ENCODE data around the gene ARFGEF2. TPM values are rescaled to one million over a fixed set of nuclear protein-coding genes. Genes with fewer than 3 reads are reported as not detected.

Gene ARFGEF2
- total RNA-seq, 1 donor from 2014 or later = 16.6 TPM

GRCh38 chr20:48923149-48923718 lies 1.7 kb downstream of the ARFGEF2 start:
- H4K20me1 ChIP-seq (ENCODE audit: low read depth) = no peaks in the 10 kb centered on the region
- H3K4me1 ChIP-seq = peaks cover 9% of the 10 kb centered on the region
- TF ChIP-seq EZH2 (IDR thresholded peaks at IDR 0.05) (no peak), EZH2phosphoT487 (IDR thresholded peaks at IDR 0.05) (no peak), CTCF (IDR thresholded peaks at IDR 0.05) (no peak)
- H3K36me3 Mint-ChIP-seq = peaks cover 2% of the 10 kb centered on the region
- H3K4me3 ChIP-seq = peak overlapping the region; percentile 70
- peak overlapping the region; percentile 69 for H3K4me3 Mint-ChIP-seq
- H3K4me2 ChIP-seq = peak overlapping the region; percentile 84
- no peak for DNase-seq (ENCODE audit: low spot score)
- no peaks in the 10 kb centered on the region for H3K9me3 ChIP-seq (ENCODE audit: low read depth)
- no peaks in the 10 kb centered on the region for H3K27me3 ChIP-seq
- peaks cover 30% of the 10 kb centered on the region for H3K4me1 Mint-ChIP-seq
- H3K27ac Mint-ChIP-seq = no peak overlapping the region
- no peak overlapping the region for H3K27ac ChIP-seq
- peaks cover 7% of the 10 kb centered on the region for H3F3A ChIP-seq (ENCODE audit: low read depth)
- H3K9me3 Mint-ChIP-seq = no peaks in the 10 kb centered on the region
- no peak overlapping the region for H3K9ac ChIP-seq
- no peaks in the 10 kb centered on the region for H3K27me3 Mint-ChIP-seq (ENCODE audit: insufficient read depth, low read depth)
- H3K36me3 ChIP-seq = no peaks in the 10 kb centered on the region
- peaks cover 61% of the 10 kb centered on the region for H3K79me2 ChIP-seq (ENCODE audit: low read depth)
- no peak overlapping the region for H2AFZ ChIP-seq (replicated peaks)

- no peak overlapping the region for H3K4me2 ChIP-seq
- peaks cover 7% of the 10 kb centered on the region for H3F3A ChIP-seq (ENCODE audit: low read depth)
- H3K4me1 ChIP-seq = peaks cover 9% of the 10 kb centered on the region
- Mint-ChIP-seq H3K4me3 (no peak overlapping the region), H3K4me1 (peaks cover 26% of the 10 kb centered on the region), H3K9me3 (no peaks in the 10 kb centered on the region), H3K27me3 (ENCODE audit: insufficient read depth, low read depth) (no peaks in the 10 kb centered on the region), H3K36me3 (peaks cover 2% of the 10 kb centered on the region), H3K27ac (no peak overlapping the region)
- H3K36me3 ChIP-seq = no peaks in the 10 kb centered on the region
- no peak for DNase-seq (ENCODE audit: low spot score)
- H2AFZ ChIP-seq (replicated peaks) = no peak overlapping the region
- no peak overlapping the region for H3K4me3 ChIP-seq
- TF ChIP-seq EZH2phosphoT487 (IDR thresholded peaks at IDR 0.05) (no peak), CTCF (IDR thresholded peaks at IDR 0.05) (no peak), EZH2 (IDR thresholded peaks at IDR 0.05) (no peak)
- H3K9me3 ChIP-seq (ENCODE audit: low read depth) = no peaks in the 10 kb centered on the region
- H4K20me1 ChIP-seq (ENCODE audit: low read depth) = peaks cover 2% of the 10 kb centered on the region
- H3K79me2 ChIP-seq (ENCODE audit: low read depth) = peaks cover 73% of the 10 kb centered on the region
- H3K27ac ChIP-seq = no peak overlapping the region
- no peaks in the 10 kb centered on the region for H3K27me3 ChIP-seq
- H3K9ac ChIP-seq = no peak overlapping the region
Measured at GRCh38 chr20:48924756-48925109, 3.2 kb downstream of the ARFGEF2 start.

DNA sequence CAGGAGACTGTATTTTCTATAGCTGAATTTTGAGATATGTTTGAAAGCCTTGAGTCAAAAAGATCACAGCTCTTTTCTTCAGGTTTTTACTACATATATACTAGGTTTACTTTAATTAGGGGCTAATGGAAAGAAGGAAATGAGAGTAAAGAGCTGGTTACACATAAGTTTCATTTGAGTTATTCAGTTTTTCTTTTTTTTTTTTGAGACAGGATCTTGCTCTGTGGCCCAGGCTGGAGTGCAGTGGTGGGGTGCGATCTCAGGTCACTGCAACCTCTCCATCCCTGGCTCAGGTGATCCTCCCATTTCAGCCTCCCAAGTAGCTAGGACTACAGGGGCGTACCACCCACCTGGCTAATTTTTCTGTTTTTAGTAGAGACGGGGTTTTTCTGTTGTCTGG lies 4.8 kb downstream of the ARFGEF2 start:
- Mint-ChIP-seq H3K27ac (no peak overlapping the region), H3K27me3 (ENCODE audit: insufficient read depth, low read depth) (no peaks in the 10 kb centered on the region), H3K9me3 (no peaks in the 10 kb centered on the region), H3K4me1 (peaks cover 15% of the 10 kb centered on the region), H3K4me3 (no peak overlapping the region), H3K36me3 (peaks cover 2% of the 10 kb centered on the region)
- Histone ChIP-seq H3K36me3 (no peaks in the 10 kb centered on the region), H3K27me3 (no peaks in the 10 kb centered on the region), H2AFZ (replicated peaks) (no peak overlapping the region), H3F3A (ENCODE audit: low read depth) (peaks cover 2% of the 10 kb centered on the region), H3K27ac (no peak overlapping the region), H3K4me1 (peaks cover 9% of the 10 kb centered on the region), H3K79me2 (ENCODE audit: low read depth) (peaks cover 88% of the 10 kb centered on the region), H3K9ac (no peak overlapping the region), H3K4me3 (no peak overlapping the region), H4K20me1 (ENCODE audit: low read depth) (peaks cover 6% of the 10 kb centered on the region), H3K4me2 (no peak overlapping the region), H3K9me3 (ENCODE audit: low read depth) (no peaks in the 10 kb centered on the region)
- DNase-seq (ENCODE audit: low spot score) = no peak
- TF ChIP-seq CTCF (IDR thresholded peaks at IDR 0.05) (no peak), EZH2 (IDR thresholded peaks at IDR 0.05) (no peak), EZH2phosphoT487 (IDR thresholded peaks at IDR 0.05) (no peak)

Measured in neural progenitor cell (in vitro differentiated cells).